HG03045 (cell line): Measurements from ENCODE around the gene GPR18.

Experiments used
- ATAC-seq: cut with Tn5 transposase; IDR thresholded peaks from one replicate; pipeline ENCODE4 v1.9.1; 2021; ENCODE audit warnings: mild to moderate bottlenecking, moderate library complexity; ENCODE audit not compliant: unreplicated experiment

GPR18 gene

GRCh38 chr13:99258210-99258860 lies at the start of gene GPR18:
GPR18 (minus strand) TSS chr13:99258379; CDS start chr13:99255872, 2,507 bp downstream.
- peak; percentile 85 for ATAC-seq

GRCh38 chr13:99307648-99308339 lies 49.6 kb upstream of the GPR18 start:
- ATAC-seq: peak; percentile 54

GRCh38 chr13:99307247-99307646 lies 49.1 kb upstream of the GPR18 start, which contains the start of gene GPR183:
GPR183 (minus strand) TSS chr13:99307399; CDS start chr13:99296145, 11,254 bp downstream.
- ATAC-seq: peak; percentile 62

- no peak for ATAC-seq
These were observed 47.4 kb upstream of the GPR18 start for GRCh38 chr13:99305566-99305965.

- ATAC-seq: no peak
These were observed 47.0 kb upstream of the GPR18 start for GRCh38 chr13:99305158-99305557.

- ATAC-seq: no peak
These were observed 46.4 kb upstream of the GPR18 start for GRCh38 chr13:99304541-99304940.

- no peak for ATAC-seq
These were observed 45.8 kb upstream of the GPR18 start for GRCh38 chr13:99303863-99304521.

GRCh38 chr13:99302637-99303505 lies 44.7 kb upstream of the GPR18 start:
- no peak for ATAC-seq

- no peak for ATAC-seq
These were observed 43.9 kb upstream of the GPR18 start for GRCh38 chr13:99301913-99302636.

GRCh38 chr13:99301056-99301838 lies 43.1 kb upstream of the GPR18 start:
- ATAC-seq: no peak

- ATAC-seq: no peak
These were observed 41.8 kb upstream of the GPR18 start for GRCh38 chr13:99299920-99300341.

- ATAC-seq: no peak
These were observed 41.2 kb upstream of the GPR18 start for GRCh38 chr13:99299256-99299919.

- no peak for ATAC-seq
These were observed 39.9 kb upstream of the GPR18 start for GRCh38 chr13:99298056-99298455.

GRCh38 chr13:99297331-99297730 lies 39.2 kb upstream of the GPR18 start:
- no peak for ATAC-seq

- ATAC-seq: peak; percentile 54
These were observed 38.2 kb upstream of the GPR18 start for GRCh38 chr13:99296398-99296797.

- ATAC-seq: no peak
These were observed 37.5 kb upstream of the GPR18 start for GRCh38 chr13:99295488-99296252.

- ATAC-seq: no peak
These were observed 36.8 kb upstream of the GPR18 start for GRCh38 chr13:99294958-99295357.

GRCh38 chr13:99294198-99294597 lies 36.0 kb upstream of the GPR18 start:
- no peak for ATAC-seq
